ENCODE measurements around the gene GAS7. TPM values are rescaled to one million over a fixed set of nuclear protein-coding genes. Genes with fewer than 3 reads are reported as not detected.

The GAS7 gene
- total and polyA plus RNA-seq, 2 experiments from 2014 or later, result 1.9 to 10.7 TPM

DNA sequence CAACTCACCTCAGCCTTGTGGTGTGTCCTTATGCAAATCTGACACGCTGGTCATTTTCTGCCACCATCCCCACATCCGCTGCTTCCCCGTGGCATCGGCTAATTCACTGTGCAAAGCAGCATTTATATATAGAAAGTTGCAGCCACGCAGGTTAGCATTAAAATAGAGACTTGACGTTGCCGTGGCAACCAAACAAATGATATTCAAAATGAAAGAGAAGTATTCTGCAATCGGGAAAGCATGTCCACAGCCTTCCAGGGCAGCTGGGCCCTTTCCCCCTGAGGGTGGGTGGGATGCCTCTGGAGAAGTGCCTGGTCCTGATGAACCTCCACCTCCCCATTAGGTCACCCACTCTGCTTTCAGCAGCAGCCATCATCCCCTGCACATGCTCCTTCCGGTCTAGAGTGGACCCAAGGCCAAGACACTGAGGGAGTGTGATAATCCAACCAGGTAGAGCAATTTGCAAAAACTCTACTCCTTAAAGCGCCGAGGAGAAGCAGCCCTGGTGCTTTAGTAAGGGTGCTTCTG is 138.7 kb downstream of the GAS7 start:
- Histone ChIP-seq H3K27me3 (ENCODE audit: insufficient read depth) (no peaks in the 10 kb centered on the region), H2AFZ (no peak overlapping the region), H3K27ac (ENCODE audit: low read depth) (no peak overlapping the region), H3K4me1 (ENCODE audit: insufficient read depth) (no peaks in the 10 kb centered on the region), H3K4me3 (no peak overlapping the region), H3K9me2 (ENCODE audit: insufficient read depth) (no peaks in the 10 kb centered on the region), H3K36me3 (ENCODE audit: insufficient read depth) (no peaks in the 10 kb centered on the region), H4K20me1 (replicated peaks; ENCODE audit: insufficient read depth) (no peaks in the 10 kb centered on the region), H3K4me2 (no peak overlapping the region), H3F3A (replicated peaks; ENCODE audit: low read depth) (no peaks in the 10 kb centered on the region), H3K79me2 (replicated peaks; ENCODE audit: insufficient read depth) (no peaks in the 10 kb centered on the region)
- DNase-seq (ENCODE audit: low spot score), result peak; percentile 41
- H3K27ac Mint-ChIP-seq, result no peak overlapping the region
- ATAC-seq, result no peak
- no peaks in the 10 kb centered on the region for H3K36me3 Mint-ChIP-seq (ENCODE audit: low read depth)
- H3K4me3 Mint-ChIP-seq, result no peak overlapping the region
- H3K27me3 Mint-ChIP-seq (ENCODE audit: insufficient read depth, low read depth, poor library complexity), result peaks cover 4% of the 10 kb centered on the region
- H3K9me3 Mint-ChIP-seq, result peaks cover 14% of the 10 kb centered on the region
- TF ChIP-seq STAT1 (IDR thresholded peaks at IDR 0.05; ENCODE audit: unreplicated experiment), result no peak
- peaks cover 24% of the 10 kb centered on the region for H3K4me1 Mint-ChIP-seq

DNA sequence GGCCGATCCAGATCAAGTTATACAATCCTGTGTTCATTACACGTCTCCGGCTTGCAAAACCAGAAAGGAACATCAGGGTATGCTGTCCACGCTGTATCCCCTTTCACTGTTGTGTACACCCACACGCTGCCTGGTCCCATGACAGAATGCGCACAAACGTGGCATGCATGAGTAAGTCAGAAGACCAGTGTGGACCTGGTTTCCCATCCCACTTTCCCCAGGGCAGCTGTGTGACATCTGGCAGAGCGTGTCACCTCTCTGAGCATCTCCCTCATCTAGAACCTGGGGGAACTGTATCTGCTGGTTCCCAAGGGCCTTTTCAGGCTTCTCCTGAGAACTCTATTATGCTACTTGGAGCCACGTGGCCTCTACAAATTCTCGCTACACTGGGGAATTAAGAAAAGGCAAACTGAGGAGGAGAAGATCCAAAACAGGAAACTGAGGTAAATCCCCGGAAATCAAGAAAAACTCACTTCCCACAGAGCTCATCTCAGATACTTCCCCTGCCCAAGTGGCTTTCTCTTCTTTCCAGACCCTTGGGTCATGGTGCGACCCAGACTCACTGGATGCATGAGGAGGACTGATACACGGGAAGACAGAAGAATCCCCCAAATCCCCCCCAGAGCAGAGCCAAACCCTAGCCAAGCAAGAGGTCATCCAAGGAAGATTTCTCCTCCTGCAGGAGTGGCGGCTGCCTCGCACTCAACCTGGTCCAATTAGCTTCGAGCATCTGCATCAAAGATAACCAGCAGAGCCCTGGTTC is 139.3 kb downstream of the GAS7 start:
- Mint-ChIP-seq H3K9me3 (peaks cover 13% of the 10 kb centered on the region; the same call in 2 of the 3 replicates), H3K4me3 (no peak overlapping the region), H3K4me1 (peaks cover 24% of the 10 kb centered on the region), H3K36me3 (ENCODE audit: low read depth) (no peaks in the 10 kb centered on the region), H3K27ac (no peak overlapping the region), H3K27me3 (ENCODE audit: insufficient read depth, low read depth, poor library complexity) (peaks cover 4% of the 10 kb centered on the region)
- ATAC-seq (no peak), DNase-seq (ENCODE audit: low spot score) (no peak)
- H3F3A ChIP-seq (replicated peaks; ENCODE audit: low read depth), result no peaks in the 10 kb centered on the region
- H3K36me3 ChIP-seq (ENCODE audit: insufficient read depth), result no peaks in the 10 kb centered on the region
- no peak overlapping the region for H3K4me3 ChIP-seq
- no peak overlapping the region for H2AFZ ChIP-seq
- H3K27me3 ChIP-seq (ENCODE audit: insufficient read depth), result no peaks in the 10 kb centered on the region
- no peaks in the 10 kb centered on the region for H3K4me1 ChIP-seq (ENCODE audit: insufficient read depth)
- no peak overlapping the region for H3K4me2 ChIP-seq
- no peak overlapping the region for H3K27ac ChIP-seq (ENCODE audit: low read depth)
- H3K79me2 ChIP-seq (replicated peaks; ENCODE audit: insufficient read depth), result no peaks in the 10 kb centered on the region
- H3K9me2 ChIP-seq (ENCODE audit: insufficient read depth), result no peaks in the 10 kb centered on the region
- H4K20me1 ChIP-seq (replicated peaks; ENCODE audit: insufficient read depth), result no peaks in the 10 kb centered on the region
- TF ChIP-seq, protein P1, sequence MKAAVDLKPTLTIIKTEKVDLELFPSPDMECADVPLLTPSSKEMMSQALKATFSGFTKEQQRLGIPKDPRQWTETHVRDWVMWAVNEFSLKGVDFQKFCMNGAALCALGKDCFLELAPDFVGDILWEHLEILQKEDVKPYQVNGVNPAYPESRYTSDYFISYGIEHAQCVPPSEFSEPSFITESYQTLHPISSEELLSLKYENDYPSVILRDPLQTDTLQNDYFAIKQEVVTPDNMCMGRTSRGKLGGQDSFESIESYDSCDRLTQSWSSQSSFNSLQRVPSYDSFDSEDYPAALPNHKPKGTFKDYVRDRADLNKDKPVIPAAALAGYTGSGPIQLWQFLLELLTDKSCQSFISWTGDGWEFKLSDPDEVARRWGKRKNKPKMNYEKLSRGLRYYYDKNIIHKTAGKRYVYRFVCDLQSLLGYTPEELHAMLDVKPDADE (IDR thresholded peaks at IDR 0.05), result no peak
- TF ChIP-seq, protein P2, sequence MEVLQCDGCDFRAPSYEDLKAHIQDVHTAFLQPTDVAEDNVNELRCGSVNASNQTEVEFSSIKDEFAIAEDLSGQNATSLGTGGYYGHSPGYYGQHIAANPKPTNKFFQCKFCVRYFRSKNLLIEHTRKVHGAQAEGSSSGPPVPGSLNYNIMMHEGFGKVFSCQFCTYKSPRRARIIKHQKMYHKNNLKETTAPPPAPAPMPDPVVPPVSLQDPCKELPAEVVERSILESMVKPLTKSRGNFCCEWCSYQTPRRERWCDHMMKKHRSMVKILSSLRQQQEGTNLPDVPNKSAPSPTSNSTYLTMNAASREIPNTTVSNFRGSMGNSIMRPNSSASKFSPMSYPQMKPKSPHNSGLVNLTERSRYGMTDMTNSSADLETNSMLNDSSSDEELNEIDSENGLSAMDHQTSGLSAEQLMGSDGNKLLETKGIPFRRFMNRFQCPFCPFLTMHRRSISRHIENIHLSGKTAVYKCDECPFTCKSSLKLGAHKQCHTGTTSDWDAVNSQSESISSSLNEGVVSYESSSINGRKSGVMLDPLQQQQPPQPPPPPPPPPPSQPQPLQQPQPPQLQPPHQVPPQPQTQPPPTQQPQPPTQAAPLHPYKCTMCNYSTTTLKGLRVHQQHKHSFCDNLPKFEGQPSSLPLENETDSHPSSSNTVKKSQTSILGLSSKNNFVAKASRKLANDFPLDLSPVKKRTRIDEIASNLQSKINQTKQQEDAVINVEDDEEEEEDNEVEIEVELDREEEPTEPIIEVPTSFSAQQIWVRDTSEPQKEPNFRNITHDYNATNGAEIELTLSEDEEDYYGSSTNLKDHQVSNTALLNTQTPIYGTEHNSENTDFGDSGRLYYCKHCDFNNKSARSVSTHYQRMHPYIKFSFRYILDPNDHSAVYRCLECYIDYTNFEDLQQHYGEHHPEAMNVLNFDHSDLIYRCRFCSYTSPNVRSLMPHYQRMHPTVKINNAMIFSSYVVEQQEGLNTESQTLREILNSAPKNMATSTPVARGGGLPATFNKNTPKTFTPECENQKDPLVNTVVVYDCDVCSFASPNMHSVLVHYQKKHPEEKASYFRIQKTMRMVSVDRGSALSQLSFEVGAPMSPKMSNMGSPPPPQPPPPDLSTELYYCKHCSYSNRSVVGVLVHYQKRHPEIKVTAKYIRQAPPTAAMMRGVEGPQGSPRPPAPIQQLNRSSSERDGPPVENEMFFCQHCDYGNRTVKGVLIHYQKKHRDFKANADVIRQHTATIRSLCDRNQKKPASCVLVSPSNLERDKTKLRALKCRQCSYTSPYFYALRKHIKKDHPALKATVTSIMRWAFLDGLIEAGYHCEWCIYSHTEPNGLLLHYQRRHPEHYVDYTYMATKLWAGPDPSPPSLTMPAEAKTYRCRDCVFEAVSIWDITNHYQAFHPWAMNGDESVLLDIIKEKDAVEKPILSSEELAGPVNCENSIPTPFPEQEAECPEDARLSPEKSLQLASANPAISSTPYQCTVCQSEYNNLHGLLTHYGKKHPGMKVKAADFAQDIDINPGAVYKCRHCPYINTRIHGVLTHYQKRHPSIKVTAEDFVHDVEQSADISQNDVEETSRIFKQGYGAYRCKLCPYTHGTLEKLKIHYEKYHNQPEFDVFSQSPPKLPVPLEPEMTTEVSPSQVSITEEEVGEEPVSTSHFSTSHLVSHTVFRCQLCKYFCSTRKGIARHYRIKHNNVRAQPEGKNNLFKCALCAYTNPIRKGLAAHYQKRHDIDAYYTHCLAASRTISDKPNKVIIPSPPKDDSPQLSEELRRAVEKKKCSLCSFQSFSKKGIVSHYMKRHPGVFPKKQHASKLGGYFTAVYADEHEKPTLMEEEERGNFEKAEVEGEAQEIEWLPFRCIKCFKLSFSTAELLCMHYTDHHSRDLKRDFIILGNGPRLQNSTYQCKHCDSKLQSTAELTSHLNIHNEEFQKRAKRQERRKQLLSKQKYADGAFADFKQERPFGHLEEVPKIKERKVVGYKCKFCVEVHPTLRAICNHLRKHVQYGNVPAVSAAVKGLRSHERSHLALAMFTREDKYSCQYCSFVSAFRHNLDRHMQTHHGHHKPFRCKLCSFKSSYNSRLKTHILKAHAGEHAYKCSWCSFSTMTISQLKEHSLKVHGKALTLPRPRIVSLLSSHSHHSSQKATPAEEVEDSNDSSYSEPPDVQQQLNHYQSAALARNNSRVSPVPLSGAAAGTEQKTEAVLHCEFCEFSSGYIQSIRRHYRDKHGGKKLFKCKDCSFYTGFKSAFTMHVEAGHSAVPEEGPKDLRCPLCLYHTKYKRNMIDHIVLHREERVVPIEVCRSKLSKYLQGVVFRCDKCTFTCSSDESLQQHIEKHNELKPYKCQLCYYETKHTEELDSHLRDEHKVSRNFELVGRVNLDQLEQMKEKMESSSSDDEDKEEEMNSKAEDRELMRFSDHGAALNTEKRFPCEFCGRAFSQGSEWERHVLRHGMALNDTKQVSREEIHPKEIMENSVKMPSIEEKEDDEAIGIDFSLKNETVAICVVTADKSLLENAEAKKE (CRISPR knock-in tag; IDR thresholded peaks at IDR 0.05), result no peak
- TF ChIP-seq ZNF114 (CRISPR knock-in tag; IDR thresholded peaks at IDR 0.05), result no peak
- no peak for TF ChIP-seq POLR2AphosphoS5 (IDR thresholded peaks at IDR 0.05; ENCODE audit: low read depth)
- TF ChIP-seq, protein P3, sequence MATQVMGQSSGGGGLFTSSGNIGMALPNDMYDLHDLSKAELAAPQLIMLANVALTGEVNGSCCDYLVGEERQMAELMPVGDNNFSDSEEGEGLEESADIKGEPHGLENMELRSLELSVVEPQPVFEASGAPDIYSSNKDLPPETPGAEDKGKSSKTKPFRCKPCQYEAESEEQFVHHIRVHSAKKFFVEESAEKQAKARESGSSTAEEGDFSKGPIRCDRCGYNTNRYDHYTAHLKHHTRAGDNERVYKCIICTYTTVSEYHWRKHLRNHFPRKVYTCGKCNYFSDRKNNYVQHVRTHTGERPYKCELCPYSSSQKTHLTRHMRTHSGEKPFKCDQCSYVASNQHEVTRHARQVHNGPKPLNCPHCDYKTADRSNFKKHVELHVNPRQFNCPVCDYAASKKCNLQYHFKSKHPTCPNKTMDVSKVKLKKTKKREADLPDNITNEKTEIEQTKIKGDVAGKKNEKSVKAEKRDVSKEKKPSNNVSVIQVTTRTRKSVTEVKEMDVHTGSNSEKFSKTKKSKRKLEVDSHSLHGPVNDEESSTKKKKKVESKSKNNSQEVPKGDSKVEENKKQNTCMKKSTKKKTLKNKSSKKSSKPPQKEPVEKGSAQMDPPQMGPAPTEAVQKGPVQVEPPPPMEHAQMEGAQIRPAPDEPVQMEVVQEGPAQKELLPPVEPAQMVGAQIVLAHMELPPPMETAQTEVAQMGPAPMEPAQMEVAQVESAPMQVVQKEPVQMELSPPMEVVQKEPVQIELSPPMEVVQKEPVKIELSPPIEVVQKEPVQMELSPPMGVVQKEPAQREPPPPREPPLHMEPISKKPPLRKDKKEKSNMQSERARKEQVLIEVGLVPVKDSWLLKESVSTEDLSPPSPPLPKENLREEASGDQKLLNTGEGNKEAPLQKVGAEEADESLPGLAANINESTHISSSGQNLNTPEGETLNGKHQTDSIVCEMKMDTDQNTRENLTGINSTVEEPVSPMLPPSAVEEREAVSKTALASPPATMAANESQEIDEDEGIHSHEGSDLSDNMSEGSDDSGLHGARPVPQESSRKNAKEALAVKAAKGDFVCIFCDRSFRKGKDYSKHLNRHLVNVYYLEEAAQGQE (IDR thresholded peaks at IDR 0.05; ENCODE audit: unreplicated experiment), result no peak
- TF ChIP-seq NANOG (IDR thresholded peaks at IDR 0.05; ENCODE audit: borderline replicate concordance), result no peak
- no peak for TF ChIP-seq STAT1 (IDR thresholded peaks at IDR 0.05; ENCODE audit: unreplicated experiment)
- TF ChIP-seq CREB1 (CRISPR knock-in tag; IDR thresholded peaks at IDR 0.05; ENCODE audit: low read depth), result no peak
- TF ChIP-seq EZH2 (IDR thresholded peaks at IDR 0.05; ENCODE audit: low read depth, unreplicated experiment), result no peak
- TF ChIP-seq ZNF331 (CRISPR knock-in tag; IDR thresholded peaks at IDR 0.05; ENCODE audit: low read depth), result no peak
